COLO668 (cell line): Measurements from ENCODE around the gene CACNA2D4.

Experiments used
- DNase-seq: peaks from one replicate; lab custom pipeline; 2025; ENCODE audit not compliant: unreplicated experiment; lab: John Stamatoyannopoulos, UW

Gene CACNA2D4

DNA sequence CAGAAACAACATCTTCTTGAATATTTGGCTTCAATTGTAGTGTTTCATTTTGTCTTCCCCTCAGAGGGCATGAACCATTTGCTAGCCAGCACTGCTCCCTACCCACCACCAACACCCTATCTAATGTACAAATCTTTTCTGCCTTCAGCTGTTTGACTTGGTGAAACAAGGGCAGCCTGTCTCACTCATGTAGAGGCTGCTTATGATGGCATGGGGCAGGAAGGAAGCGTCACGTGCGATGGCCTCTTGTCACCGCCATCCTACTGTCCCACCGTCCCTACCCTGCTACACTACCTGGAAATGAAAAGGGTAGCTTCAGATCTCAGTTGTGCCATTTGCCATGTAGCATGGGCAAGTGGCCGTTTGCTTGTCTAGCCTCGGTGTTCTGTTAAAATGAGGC lies 128.0 kb downstream of the CACNA2D4 start:
- DNase-seq = no peak

DNA sequence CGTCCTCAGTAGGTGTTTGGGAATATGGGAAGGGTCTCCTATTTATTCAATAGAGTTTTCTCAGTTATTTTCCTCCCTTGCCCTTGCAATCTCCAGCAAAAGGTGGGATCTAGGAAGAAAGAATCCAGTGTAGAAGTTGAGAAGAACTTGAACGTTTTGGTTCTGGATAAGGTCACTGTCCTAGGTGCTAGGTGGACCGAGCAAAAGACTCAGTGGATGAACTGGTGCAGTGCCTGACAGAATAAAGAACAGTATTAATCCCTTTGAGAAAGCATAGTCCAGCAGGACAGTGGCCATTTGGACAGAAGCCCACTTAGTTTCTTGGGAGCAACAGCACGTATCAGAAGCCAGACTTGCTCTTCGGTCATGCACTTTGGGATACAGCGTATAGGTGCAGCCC lies 130.7 kb downstream of the CACNA2D4 start:
- DNase-seq = no peak

DNA sequence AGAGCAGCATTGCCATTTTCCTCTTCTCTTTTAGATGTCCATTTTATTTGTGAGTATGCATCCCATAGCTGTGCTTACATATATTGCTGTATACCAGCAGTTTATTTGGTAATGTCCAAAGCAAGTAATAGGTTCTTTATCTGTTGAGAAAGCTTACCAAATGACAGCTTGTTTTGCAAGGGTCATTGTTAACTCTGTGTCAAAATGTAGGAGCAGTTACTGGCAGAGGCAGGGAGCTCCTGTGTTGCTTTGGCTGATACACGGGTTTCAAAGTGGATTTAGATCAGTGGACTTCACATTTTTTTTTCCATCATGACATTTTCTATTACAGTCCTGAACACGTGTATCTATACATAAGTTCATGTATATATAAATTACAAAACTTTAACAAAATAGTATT lies 136.2 kb downstream of the CACNA2D4 start:
- DNase-seq = no peak

DNA sequence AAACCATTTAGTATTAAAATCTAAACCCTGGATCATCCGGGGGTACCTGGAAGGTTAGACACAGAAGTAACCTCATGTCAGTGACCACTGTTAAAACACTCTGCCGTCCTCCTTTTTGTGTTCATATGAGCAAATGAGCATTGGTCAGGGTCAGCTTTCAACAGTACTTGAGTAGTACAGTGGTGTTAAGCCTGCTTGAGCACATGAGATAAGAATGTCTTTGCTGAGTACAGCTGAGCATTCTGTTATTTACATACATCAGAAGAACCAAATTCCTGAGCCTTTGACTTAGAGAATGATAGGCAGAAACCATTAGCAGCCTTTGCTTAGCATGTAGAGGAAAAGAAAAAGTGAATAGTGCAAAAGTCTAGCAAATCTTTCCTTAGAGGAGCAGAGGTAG lies 136.7 kb downstream of the CACNA2D4 start:
- DNase-seq = no peak

DNA sequence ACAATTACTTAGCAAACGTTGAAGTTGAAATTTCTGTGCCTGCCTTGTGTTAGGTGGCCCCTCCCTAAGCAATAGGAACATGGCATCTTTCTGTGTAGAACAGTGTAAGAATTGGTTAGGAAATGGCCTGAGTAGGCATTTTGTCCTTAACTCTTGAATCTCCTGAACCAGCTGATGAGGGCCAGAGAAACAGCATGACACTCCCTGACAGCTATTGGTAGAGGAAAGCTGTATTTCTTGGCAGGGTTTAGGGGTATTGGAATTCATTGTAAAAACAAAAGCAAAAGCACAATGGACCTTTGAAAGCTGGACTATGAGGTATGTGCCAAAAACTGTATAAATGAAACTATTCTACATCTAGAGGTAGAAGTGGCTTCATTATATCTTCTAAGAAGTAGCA lies 138.7 kb downstream of the CACNA2D4 start:
- DNase-seq = no peak

DNA sequence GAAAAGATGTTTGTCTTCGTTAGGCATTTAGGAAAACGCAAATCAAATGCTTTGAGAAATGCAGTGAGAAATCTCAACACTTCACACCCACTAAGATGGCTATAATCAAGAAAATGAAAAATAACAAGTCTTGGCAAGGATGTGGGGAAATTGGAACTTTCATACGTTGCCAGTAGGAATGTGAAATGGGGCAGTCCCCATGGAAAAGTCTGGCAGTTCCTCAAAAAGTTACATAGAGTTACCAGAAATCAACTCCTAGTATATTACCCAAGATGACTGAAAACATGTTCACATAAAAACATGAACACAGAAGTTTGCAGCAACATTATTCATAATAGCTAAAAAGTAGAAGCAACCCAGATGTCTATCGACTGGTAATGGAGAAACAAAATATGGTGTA lies 139.5 kb downstream of the CACNA2D4 start:
- no peak for DNase-seq

DNA sequence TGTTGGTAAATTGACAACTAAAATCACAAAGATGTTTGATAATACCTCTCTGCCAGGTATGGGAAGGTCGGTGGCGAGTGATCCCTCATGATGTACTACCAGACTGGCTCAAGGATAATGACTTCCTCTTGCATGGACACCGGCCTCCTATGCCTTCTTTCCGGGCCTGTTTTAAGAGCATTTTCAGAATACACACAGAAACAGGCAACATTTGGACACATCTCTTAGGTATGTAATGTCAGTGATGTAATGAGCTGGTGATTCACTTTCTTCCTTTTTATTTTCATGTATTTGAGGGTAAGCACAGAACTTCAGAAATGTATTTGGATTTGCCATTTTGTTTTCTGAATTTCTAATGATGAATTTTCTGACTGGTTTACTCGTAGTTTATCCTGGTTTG lies 140.7 kb downstream of the CACNA2D4 start:
- no peak for DNase-seq

DNA sequence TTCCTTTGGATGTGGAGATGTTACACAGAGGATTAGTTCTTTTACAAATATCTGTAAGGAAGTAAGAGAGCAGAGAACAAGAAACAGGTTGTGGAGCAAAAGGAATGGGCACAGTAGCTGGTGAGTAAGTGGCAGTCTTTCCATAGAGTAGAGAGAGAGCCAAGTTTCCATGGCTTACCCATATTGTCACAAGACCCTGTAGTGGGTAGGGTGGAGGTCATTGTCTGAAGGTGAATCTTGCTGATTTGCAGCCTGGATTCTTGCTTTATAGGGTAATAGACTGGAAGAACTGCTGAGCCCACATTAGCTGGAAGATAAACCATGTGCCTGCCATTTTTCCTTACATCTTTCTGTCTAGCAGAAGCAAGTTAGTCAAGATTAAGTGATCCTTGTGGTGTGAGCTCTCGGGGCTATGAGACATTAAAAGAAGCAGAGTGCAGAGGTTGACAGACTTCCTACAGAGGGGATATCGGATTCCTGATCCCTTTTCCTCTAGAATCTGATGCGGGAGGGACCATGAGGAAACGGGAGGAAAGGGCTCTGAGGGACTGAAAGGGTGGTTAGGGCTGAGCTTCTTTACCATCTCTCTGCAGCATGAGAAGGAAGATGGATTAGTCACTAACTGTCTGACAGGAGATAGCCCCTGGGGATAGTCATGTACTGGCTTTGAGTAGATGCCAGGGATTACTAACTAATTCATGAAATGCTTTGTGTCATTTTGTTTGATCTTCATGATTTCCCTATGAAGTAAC lies 142.1 kb downstream of the CACNA2D4 start:
- no peak for DNase-seq

DNA sequence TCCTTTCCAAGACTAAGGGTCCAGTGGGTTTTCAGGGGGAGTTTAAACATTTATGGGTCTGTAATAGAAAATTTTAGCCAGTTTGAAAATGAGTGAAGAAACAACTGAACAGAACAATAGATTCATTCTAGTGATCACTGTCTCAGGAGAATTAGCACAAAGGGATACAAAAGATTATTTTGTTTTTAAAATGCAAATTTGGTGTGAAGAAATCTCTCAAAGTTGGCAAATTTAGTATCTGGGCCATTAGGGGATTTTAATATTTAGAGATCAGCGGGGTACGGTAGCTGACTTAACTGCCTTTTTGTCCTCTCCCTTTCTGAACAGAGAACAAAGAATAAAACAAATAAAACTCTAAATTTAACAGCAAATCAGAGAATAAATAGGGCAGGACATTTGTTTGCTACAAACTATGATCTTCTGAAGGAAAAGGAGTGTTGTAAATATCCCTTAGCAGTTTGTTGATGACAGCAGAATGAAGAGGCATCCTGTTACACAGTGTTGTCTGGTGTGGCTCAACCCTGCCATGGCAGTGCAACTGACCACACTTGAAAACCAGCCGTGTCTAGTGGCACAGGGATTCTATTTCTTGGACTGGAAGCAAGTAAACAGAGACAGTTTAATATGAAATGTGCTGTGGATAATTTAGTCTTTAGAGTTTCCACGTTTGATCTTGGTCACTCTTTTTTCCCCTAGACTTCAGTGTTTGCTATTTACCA lies 144.4 kb downstream of the CACNA2D4 start:
- no peak for DNase-seq

DNA sequence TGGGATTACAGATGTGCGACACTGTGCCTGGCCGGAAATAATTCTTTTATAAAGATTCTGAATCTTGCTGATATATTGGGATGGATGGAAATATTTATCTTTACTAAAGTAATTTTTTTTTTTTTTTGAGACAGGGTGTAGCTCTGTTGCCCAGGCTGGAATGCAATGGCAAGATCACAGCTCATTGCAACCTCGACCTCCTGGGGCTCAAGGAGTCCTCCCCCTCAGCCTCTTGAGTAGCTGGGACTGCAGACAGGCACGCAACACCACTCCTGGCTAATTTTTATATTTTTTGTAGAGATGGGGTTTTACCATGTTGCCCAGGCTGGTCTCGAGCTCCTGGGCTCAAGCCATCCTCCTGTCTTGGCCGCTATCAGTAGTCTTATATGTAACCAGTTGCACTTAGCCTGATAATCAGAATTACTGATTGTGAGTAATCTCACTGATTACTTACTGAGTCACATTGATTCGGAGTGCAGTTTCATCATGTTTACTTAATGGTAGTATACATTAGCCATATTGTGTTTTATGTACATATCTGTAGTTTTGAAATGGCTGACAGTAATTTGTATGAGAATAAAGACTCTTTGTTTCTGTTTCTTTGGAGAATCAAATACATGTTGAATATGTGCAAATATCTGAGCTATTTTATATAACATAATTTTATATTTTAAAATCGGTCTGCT lies 148.5 kb downstream of the CACNA2D4 start:
- DNase-seq = no peak

DNA sequence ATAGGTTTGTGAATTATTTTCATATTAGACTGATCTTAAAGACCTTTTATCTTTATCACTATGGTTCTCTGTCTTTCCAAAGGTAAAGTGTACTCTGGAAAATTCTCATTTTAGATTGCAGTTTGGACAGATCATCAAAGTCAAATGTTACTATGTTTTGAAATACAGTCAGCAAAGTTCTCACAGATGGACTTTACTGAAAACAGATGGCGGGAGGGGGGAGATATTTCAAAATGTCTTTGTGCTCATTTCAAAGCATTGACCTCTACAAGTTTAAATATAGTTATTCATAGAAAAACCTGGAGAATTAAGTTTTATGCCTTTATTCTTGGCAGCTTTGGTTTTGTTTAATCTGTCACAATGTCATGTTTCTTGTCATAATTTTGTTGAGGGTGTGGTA lies 149.8 kb downstream of the CACNA2D4 start:
- no peak for DNase-seq

DNA sequence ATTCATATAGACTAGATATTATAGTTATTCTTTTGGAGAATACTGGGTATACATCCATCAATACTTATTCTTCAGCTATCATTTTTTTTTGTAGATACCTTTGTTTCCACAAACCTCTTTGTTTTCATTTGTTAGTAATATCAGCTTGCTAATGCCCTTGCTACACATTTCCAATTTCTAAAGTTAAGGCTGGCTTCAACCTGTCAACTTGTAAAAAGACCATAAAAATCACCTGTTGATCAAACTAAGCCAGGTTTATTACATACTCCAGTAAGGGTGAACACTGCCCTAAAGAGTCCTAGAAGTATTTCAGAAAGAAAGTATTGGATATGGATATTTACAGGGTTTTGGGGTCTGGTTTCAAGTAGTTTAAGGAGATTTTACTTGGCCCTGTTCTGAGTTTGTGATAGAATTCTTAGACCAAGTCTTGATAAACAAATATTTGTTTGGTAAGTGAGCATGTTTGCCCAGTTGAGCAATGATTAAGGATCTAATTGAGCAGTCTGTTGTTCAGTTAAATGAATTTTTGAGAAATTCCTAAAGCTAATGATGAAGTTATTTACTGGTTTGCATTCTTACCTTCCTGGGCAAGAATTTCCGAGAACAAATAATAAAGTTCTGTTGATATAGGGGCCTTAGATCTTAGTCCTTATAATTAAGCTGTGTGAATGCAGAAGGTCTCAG lies 150.9 kb downstream of the CACNA2D4 start:
- no peak for DNase-seq

DNA sequence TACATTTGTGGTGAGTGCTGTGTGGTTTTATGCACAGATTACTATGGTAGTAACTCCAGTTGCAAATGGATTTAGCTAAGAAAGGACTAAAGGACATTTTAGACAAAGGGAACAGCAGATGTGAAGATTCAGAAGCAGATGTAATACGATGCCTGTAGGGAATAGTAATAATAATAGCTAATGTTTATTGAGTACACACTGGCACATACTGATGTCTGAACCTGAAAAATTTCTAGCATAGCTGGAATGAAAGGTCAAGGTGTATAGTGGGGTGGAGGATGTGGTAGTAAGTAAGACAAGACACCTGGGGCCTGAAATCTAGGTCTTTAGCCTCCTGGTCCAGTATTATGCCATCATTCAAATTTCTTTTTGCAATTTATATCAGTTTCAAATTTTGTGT lies 152.3 kb downstream of the CACNA2D4 start:
- DNase-seq = no peak

DNA sequence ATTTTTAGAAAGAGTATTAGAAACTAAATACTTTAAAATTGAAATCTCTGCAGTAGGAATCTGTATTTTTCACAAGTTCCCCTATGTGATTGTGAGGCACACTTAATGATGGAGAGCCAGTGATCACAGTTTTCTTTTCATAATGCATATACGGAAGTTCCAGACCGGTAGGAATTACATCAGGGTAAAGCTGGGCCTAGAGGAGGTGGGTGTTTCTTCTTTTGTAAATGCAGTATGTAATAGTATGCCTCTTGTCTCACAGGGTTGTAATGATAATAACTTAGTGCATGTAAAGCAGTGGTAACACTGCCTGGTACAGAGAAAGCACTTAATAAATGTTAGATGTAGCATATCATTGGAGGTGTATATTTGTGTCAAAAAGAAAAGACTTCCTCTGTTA lies 155.3 kb downstream of the CACNA2D4 start:
- no peak for DNase-seq

DNA sequence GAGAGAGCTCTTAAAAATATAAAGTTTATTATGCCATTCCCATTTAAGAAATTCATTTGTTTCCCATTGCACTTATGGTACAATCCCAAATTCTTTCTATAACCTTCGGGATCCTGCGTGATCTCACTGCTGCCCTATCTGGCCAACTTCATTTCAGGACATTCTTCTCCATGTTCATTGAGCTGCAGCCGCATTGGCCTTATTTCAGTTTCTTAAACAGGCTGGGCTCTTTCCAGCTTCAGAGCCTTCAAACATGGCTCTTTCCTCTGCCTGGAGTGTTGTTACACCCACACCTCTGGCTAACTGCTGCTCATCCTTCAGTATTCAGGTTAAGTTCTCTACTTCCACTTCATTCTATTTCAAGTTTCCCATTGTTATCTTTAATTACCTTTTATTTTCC lies 156.6 kb downstream of the CACNA2D4 start:
- no peak for DNase-seq

DNA sequence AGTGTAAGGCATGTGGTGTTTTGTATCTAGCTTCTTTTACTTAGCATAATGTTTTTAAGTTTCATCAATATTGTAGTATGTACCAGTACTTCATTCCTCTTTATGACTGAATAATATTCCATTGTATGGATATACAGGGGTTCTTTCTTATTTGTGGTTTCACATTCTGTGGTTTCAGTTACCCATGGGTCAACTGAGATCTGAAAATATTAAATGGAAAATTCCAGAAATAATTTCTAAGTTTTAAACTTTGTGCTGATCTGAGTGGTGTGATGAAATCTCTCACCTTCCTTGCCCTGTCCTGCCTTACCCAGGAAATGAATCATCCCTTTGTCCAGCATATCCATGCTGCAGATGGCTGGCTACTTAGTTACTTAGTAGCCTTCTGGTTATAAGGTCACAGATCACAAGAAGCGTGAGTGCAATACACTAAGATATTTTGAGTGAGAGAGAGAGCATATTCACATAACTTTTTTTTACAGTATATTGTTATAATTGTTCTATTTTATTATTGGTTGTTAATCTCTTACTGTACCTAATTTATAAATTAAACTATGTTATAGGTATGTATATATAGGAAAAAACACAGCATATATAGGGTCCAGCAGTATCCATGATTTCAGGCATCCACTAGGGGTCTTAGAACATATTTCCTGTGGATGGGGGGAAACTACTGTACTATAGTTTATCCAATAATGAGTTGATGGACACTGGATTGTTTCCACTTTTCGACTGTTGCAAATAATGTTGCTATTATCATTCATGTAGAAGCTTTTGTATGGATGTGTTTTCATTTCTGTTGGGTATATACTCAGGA lies 157.7 kb downstream of the CACNA2D4 start:
- DNase-seq = no peak

DNA sequence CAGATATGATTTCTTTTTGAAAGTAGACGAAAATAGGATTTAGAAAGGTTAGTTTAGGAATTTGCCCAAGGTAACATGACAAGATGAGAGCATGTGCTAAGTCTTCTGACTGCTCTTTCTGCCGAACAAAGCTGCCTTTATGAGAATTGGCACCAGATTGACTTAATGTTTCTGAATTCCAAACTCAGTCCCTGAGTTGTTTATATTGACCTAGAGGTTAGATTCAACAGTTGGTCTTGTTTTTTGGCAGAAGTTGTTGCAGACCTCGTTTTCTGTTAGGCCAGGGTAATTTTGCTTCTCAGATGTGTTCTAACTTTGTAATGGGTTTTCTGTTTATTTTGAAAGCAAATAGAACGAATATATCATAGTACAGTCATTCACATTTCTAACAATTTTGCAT lies 159.6 kb downstream of the CACNA2D4 start:
- DNase-seq = no peak

DNA sequence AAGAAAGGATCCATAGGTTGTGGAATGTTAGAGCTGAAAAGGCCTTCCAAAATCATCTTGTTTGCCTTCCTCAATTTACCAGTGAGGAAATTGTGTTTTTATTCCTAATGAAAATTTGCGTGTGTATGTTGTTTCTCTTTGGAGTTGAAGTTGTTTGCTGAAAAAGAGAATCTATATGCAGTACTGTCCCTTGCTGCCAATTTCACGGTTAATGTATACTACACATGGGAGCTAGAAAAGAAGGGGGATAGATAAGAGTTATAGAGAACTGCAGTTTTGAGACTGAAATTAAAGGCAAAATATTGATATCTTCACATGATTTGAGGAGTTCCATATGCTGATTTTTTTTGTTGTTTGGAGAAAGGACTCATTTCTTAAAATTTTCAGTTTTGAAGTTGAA lies 160.1 kb downstream of the CACNA2D4 start:
- DNase-seq = no peak

DNA sequence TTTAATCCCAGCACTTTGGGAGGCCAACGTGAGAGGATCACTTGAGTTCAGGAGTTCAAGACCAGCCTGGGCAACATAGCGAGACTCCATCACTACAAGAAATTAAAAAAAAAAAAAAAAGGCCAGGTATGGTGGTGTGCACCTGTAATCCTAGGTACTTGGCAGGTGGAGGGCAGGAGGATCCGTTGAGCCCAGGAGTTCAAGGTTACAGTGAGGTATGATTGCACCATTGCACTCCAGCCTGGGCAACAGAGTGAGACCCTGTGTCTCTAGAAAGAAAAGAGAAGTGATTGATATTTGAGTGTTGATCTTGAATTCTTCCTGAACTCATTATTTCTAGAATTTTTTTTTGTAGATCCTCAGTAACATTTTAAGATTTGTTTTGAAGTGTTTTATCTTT lies 168.2 kb downstream of the CACNA2D4 start:
- DNase-seq = no peak

DNA sequence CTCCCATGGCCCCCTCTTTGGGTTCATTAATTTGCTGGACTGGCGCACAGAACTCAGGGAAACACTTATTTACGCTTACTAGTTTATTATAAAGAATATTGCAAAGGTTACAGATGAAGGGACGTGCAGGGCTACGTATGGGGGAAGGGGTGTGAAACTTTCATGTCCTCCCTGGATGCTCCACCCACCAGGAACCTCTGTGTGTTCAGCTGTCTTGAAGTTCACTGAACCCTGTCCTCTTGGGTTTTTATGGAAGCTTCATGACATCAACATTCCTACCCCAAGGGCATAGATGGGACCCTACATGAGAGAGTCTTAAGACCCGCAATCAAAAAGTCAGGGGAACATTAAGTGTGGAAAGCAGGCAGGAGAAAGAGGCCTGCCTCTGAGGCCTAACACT lies 169.4 kb downstream of the CACNA2D4 start:
- no peak for DNase-seq

DNA sequence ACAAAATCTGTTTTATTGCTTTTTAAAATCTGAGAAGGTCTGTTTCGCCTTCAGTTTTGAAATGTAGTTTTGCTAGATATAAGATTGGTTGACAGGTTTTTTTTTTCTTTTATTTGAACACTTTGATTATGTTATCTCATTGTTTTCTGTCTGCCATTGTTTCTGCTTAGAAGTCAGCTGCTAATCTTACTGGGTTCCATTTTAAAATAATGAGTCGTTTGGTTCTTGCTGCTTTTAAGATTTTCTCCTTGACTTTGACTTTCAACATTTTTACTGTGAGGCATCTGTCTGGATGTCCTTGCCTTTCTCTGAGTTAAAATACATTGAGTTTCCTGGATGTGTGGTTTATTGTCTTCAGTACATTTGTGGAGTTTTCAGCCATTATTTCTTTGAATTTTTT lies 170.8 kb downstream of the CACNA2D4 start:
- DNase-seq = no peak
